Keratinocyte (primary cell): ENCODE measurements around the gene EME2.

Experiments used
- EZH2 ChIP-seq: IDR thresholded peaks from one replicate; pipeline ENCODE4 v1.6.1; 2012; ENCODE audit warnings: inconsistent platforms, mild to moderate bottlenecking, low read length, moderate library complexity
- TF ChIP-seq, protein P1 (sequence below), 3 experiments: IDR thresholded peaks in 1 of 3; conservative IDR thresholded peaks in 1 of 3; optimal IDR thresholded peaks in 1 of 3; 2 replicates in 2 of 3; 3 replicates in 1 of 3; pipeline versions ENCODE3 to v1.5.1; 2011; ENCODE audit warnings: low read length in 3 of 3, mild to moderate bottlenecking in 3 of 3, moderate library complexity in 2 of 3, control low read depth in 1 of 3, inconsistent platforms in 1 of 3; ENCODE audit not compliant: insufficient read depth in 2 of 3; ENCODE audit errors: extremely low read depth in 1 of 3

DNA sequence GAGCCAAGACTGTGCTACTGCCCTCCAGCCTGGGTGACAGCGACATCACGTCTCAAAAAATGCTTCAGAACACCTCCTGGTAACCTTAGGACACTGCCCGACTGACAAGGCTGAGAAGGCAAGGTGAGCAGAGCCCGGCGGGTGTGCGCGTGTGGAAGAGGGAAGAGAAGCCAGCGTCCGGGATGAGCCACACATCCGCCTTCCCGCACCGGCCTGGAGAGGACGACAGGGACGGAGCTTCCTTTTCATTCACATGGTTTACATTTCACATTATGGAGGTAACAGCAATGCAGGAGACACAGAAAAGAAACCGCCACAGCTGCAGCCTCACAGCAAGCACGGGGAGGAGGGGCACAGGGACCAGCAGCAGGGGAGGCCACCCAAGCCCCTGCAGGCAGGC, 37.5 kb downstream of the EME2 start:
- TF ChIP-seq, protein P1, sequence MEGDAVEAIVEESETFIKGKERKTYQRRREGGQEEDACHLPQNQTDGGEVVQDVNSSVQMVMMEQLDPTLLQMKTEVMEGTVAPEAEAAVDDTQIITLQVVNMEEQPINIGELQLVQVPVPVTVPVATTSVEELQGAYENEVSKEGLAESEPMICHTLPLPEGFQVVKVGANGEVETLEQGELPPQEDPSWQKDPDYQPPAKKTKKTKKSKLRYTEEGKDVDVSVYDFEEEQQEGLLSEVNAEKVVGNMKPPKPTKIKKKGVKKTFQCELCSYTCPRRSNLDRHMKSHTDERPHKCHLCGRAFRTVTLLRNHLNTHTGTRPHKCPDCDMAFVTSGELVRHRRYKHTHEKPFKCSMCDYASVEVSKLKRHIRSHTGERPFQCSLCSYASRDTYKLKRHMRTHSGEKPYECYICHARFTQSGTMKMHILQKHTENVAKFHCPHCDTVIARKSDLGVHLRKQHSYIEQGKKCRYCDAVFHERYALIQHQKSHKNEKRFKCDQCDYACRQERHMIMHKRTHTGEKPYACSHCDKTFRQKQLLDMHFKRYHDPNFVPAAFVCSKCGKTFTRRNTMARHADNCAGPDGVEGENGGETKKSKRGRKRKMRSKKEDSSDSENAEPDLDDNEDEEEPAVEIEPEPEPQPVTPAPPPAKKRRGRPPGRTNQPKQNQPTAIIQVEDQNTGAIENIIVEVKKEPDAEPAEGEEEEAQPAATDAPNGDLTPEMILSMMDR (optimal IDR thresholded peaks at IDR 0.05 in 1 of 3, IDR thresholded peaks at IDR 0.05 in 1 of 3, conservative IDR thresholded peaks at IDR 0.05 in 1 of 3; ENCODE audit: extremely low read depth in 1 of 3, insufficient read depth in 2 of 3, low read length in 3 of 3): no peak
- no peak for TF ChIP-seq EZH2
